Measurements from ENCODE around the gene DUSP5.
"Not testable (repeated sequence)": the region's sequence is repeated elsewhere in the genome, so short reads cannot be mapped to it uniquely, and the experiment has no call there.

DUSP5 gene

GRCh38 chr10:110524859-110525232 is 27.1 kb downstream of the DUSP5 start:
- no peak for DNase-seq

GRCh38 chr10:110525349-110526260 is 27.9 kb downstream of the DUSP5 start:
- no peak for DNase-seq

- no peak for DNase-seq
Observed at GRCh38 chr10:110527731-110528171, 30.0 kb downstream of the DUSP5 start.

GRCh38 chr10:110528224-110528996 is 30.7 kb downstream of the DUSP5 start:
- no peak for DNase-seq

- not testable (repeated sequence) for DNase-seq
Observed at GRCh38 chr10:110528997-110529524, 31.4 kb downstream of the DUSP5 start.

- DNase-seq = no peak
Observed at GRCh38 chr10:110529596-110530011, 31.9 kb downstream of the DUSP5 start.

- DNase-seq = peak; percentile 38
Observed at GRCh38 chr10:110530131-110530831, 32.6 kb downstream of the DUSP5 start.

- no peak for DNase-seq
Observed at GRCh38 chr10:110531687-110532086, 34.0 kb downstream of the DUSP5 start.

GRCh38 chr10:110532628-110533027 is 34.9 kb downstream of the DUSP5 start:
- DNase-seq = not testable (repeated sequence)

GRCh38 chr10:110533149-110533548 is 35.4 kb downstream of the DUSP5 start:
- no peak for DNase-seq

GRCh38 chr10:110534571-110534970 is 36.9 kb downstream of the DUSP5 start:
- DNase-seq = no peak

GRCh38 chr10:110535958-110536891 is 38.5 kb downstream of the DUSP5 start:
- no peak for DNase-seq

GRCh38 chr10:110539091-110539490 is 41.4 kb downstream of the DUSP5 start:
- DNase-seq = no peak

- DNase-seq = no peak
Observed at GRCh38 chr10:110540031-110540430, 42.3 kb downstream of the DUSP5 start.

GRCh38 chr10:110544958-110545537 is 47.3 kb downstream of the DUSP5 start:
- no peak for DNase-seq

GRCh38 chr10:110546077-110546476 is 48.4 kb downstream of the DUSP5 start:
- DNase-seq = no peak

GRCh38 chr10:110546499-110547110 is 48.9 kb downstream of the DUSP5 start:
- no peak for DNase-seq

GRCh38 chr10:110547139-110547761 is 49.5 kb downstream of the DUSP5 start:
- peak; percentile 46 for DNase-seq

GRCh38 chr10:110548002-110548401 is 50.3 kb downstream of the DUSP5 start:
- DNase-seq = no peak

- DNase-seq = no peak
Observed at GRCh38 chr10:110549211-110549610, 51.5 kb downstream of the DUSP5 start.

Measured in NCI-H2171 (cell line).